ENCODE results near the gene FAM210A. TPM values are rescaled to one million over a fixed set of nuclear protein-coding genes. Genes with fewer than 3 reads are reported as not detected.

The FAM210A gene
- total RNA-seq, 1 donor from 2014 or later, result 52.0 TPM

DNA sequence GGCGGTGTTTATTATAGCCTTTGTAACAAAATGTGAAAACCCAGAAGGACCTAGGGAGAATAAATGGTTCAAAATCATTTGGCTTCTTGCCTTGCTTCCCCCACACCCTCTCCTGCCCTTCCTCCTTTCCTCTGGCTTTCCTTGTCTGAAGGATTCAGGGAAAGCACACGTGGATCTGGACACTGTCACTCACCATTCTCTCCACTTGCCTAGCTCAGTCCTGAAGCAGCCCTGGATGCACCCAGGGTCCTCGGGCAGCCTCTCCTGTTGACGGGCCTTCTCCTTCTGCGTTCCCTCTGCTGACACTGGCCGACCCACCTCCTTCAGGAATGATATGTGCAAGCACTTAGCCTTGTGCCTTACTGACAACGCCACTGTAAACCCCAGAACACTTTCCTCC, 68.4 kb downstream of the FAM210A start:
- DNase-seq (no peak), ATAC-seq (peak; percentile 35)
- intact Hi-C loops (cut with micrococcal nuclease), result no loop called here

DNA sequence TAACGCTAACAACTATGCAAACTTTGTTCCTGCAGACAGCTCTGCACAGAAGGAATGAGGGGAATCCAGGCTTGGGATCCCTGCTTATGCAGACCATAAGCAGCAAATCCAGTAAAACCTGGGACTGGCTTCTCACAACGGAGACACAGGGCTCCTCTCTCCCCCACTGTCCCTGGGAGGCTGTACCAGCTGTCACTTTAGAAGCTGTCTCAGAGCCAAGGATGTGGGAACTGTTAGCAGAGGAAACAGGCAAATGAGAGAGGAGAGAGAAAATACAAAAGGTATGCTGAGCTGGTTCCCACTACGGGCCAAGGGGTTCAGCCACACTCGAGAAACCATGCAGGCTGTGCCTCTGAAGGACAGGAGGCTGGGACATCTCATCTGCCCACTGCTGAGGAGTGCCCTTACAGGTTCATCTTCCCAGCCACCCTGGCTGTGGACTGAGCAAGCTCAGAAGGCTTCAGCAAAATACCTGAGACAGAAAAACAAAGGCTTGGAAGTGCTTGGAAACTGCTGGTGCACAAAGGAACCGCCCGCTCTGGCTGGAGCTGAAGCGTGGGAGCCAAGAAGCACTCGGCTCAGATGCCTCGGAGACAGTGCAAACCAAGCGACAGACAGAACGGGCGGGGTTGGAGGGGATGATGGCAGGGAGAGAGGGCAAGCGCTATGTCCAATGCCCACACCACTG, 72.5 kb downstream of the FAM210A start:
- intact Hi-C loops (cut with micrococcal nuclease), result no loop called here
- peak; percentile 22 for ATAC-seq

GRCh38 chr18:13649397-13650390, 76.7 kb downstream of the FAM210A start:
- DNase-seq, result no peak
- intact Hi-C loops (cut with micrococcal nuclease), result no loop called here

More for the DNA sequence above, 72.5 kb downstream of the FAM210A start:
- no peak for DNase-seq

DNA sequence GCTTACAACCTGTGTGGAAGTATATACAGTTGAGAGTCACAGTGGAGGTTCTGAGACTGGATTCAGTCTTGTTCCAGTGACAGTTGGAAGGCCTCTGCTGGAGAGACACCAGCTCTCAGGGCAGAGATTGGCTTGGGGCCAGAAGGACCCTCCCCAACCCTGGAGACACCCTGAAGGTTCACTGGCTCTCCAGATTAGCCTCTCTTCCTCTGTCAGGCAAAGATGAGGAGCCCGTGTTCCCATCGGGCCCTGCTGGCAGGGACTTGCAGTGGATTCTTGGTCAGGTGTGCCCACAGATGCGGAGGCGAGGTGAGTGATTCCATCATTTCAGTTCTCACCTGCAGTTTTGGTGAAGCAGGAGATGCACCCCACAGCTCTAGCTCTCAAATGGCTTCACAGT, 78.6 kb downstream of the FAM210A start:
- DNase-seq (no peak), ATAC-seq (no peak)
- intact Hi-C loops (cut with micrococcal nuclease), result no loop called here

More at GRCh38 chr18:13649397-13650390, 76.7 kb downstream of the FAM210A start:
- ATAC-seq, result no peak

DNA sequence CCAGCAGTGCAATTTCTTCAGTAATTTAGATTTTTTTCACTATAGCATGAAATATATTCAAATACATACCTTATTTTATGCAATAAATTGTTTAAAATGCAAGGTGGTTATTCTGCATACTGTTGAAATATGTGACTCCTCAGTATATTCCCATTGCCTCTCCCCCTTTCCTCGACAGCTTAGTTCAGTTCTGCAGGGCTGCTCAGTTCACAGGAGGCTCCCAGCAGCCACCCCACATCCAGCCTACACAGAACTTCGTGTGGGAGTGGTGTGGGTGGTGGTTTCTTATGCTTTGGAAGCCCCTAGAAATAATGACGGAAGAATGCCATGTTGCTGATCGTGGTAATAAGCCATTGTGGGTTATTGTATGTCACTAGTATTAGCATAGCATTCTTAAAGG, 79.7 kb downstream of the FAM210A start:
- no peak for DNase-seq
- ATAC-seq, result no peak
- intact Hi-C loops (cut with micrococcal nuclease), result no loop called here

DNA sequence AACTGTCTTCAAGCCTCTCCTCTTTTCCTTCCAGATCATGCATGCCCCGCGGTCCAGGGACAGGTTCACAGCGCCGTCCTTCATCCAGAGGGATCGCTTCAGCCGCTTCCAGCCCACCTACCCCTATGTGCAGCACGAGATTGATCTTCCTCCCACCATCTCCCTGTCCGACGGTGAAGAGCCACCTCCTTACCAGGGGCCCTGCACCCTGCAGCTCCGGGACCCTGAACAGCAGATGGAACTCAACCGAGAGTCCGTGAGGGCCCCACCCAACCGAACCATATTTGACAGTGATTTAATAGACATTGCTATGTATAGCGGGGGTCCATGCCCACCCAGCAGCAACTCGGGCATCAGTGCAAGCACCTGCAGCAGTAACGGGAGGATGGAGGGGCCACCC, 81.3 kb downstream of the FAM210A start:
- no peak for ATAC-seq
- intact Hi-C loops (cut with micrococcal nuclease), result no loop called here
- no peak for DNase-seq

- no peak for ATAC-seq
- intact Hi-C loops (cut with micrococcal nuclease), result no loop called here
Measured at GRCh38 chr18:13643261-13643751, 83.1 kb downstream of the FAM210A start.

DNA sequence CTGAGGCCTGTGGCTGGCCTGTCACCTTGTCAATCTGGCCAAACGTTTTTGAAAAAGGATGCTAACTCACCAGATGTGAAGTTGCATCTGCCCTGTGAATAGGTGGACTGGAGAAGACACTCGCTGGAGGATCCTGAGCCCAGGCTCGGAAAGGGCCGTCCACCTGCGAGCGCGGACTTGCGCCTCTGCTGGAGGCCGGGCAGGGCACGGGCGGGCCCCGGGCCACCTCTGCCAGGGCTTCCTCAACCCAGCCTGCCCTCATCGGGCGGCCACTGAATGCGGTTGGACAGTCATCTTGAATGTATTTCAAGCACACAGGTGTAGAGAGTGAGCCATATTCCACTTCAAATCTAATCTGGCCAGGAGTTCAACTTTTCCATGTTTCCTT, 83.9 kb downstream of the FAM210A start:
- ATAC-seq, result no peak
- no peak for DNase-seq
- intact Hi-C loops (cut with micrococcal nuclease), result no loop called here

More at GRCh38 chr18:13643261-13643751, 83.1 kb downstream of the FAM210A start:
- no peak for DNase-seq

- peak; percentile 76 for DNase-seq
- intact Hi-C loops (cut with micrococcal nuclease), result no loop called here
- peak; percentile 74 for ATAC-seq
Measured at GRCh38 chr18:13641551-13642439, 84.6 kb downstream of the FAM210A start.

- intact Hi-C loops (cut with micrococcal nuclease), result no loop called here
- ATAC-seq (no peak), DNase-seq (no peak)
Measured at GRCh38 chr18:13640266-13640860, 86.0 kb downstream of the FAM210A start.

DNA sequence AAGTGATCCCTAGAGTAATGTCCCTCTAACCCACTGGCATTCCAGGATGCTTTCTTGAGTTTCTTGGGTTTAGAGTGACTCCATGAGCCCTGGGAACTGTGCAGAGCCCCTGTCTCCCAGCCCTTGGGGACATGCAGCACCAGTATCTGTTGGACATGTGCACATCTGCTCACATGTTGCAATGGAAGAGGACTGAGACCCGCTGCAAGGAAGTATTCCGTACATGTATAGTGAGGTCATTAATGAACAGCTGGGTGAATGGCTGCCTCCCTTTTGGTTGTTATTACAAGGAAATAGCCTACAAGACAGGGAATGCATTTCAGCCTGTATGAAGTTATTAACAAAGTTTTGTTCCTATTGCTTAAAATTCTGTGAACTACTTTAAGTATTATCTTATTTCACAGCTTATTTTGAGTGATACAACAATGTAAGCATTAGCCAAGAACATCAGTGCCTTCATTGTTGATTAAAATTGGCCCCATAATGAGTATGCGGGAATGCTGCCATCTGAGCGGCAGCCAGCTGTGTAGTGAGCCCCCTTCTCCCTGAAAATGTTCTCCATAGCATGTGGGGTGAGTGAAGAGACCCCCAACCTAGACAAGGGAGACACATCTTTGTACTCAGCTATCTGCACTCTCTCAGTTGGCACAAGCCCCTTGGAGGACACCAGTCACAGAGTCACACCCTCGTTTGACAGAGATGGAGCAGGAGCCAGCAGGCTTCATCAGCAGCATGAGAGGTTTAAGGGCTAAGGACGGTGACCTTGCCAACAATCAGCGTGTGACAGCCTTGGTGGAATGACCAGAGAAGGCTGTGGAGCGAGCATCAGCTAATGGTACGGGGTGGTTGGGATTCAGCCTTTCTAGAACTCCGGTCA, 87.4 kb downstream of the FAM210A start:
- intact Hi-C loops (cut with micrococcal nuclease), result loop anchor here (10.0 kb wide), 1 partner anchor 414 kb away; no protein-coding TSS in a partner anchor
- DNase-seq (peak; percentile 58), ATAC-seq (peak; percentile 70)

DNA sequence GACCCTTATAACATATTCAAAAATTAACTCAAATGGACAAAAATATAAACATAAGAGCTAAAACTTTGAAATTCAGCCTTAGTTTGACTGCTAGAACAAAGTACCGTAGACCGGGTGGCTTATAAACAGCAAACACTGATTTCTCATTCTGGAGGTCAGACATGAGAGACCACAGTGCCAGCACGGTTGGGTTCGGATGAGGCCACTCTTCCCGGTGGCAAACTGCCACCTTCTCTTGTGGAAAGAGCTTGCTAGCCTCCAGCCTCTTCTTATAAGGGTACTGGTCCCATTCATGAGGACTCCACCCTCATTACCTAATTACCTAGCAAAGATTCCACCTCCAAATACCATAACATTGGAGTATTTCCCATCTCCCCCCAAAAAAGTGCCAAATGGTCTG, 91.3 kb downstream of the FAM210A start:
- peak; percentile 75 for DNase-seq
- peak; percentile 69 for ATAC-seq
- intact Hi-C loops (cut with micrococcal nuclease), result loop anchor here (10.0 kb wide), 1 partner anchor 410 kb away; no protein-coding TSS in a partner anchor

- intact Hi-C loops (cut with micrococcal nuclease), result loop anchor here (10.0 kb wide), 1 partner anchor 409 kb away; no protein-coding TSS in a partner anchor
- no peak for DNase-seq
- no peak for ATAC-seq
Measured at GRCh38 chr18:13633700-13634099, 92.7 kb downstream of the FAM210A start.

- intact Hi-C loops (cut with micrococcal nuclease), result loop anchor here (10.0 kb wide), 1 partner anchor 406 kb away; no protein-coding TSS in a partner anchor
- DNase-seq, result no peak
- ATAC-seq, result no peak
Measured at GRCh38 chr18:13630716-13631268, 95.6 kb downstream of the FAM210A start.

- no peak for DNase-seq
Measured at GRCh38 chr18:13629841-13630715, 96.3 kb downstream of the FAM210A start.

DNA sequence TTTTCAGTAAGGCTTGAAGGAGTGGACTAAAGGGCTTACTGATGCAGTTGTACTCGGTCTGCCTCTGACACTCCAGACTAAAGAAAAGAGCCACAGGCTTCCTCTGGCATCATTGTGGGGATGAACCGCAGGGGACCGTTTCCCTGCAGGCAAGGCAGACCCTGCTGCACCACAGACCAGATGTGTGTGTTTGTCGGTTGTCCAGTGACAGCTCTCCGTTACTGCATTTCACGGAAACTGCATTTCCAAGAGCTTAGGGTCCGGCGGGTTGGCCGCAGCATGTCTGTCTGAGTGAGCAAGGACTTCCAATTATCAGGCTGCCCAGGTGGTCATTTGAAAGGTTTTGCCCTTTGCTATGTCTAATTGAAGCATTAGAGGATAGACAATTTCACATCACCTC, 98.1 kb downstream of the FAM210A start:
- no peak for ATAC-seq
- intact Hi-C loops (cut with micrococcal nuclease), result no loop called here
- no peak for DNase-seq

More at GRCh38 chr18:13629841-13630715, 96.3 kb downstream of the FAM210A start:
- ATAC-seq, result peak; percentile 87
- intact Hi-C loops (cut with micrococcal nuclease), result loop anchor here (10.0 kb wide), 1 partner anchor 405 kb away; no protein-coding TSS in a partner anchor
